WTC11 (cell line): ENCODE measurements around the gene B3GAT3. TPM values are rescaled to one million over a fixed set of nuclear protein-coding genes. Genes with fewer than 3 reads are reported as not detected.
A peak's percentile ranks its signal among the peaks of the same experiment; 100 is the strongest.

Experiments
- ATAC-seq: fragments of 200-7000 bp; cut with Tn5 transposase; 2 replicates; pipeline ENCODE4 v1.10.0; 2021; ENCODE audit warnings: mild to moderate bottlenecking, moderate library complexity
- CTCF ChIA-PET: fragments of 300-600 bp; sonication (Branson Sonifier 250); formaldehyde crosslinking; loops from one replicate; lab custom pipeline; 2021; ENCODE audit warnings: antibody characterized with exemption; lab: Charles Lee
- POLR2A ChIA-PET: fragments of 350-600 bp; sonication (Branson Sonifier 250); formaldehyde crosslinking; loops from one replicate; lab custom pipeline; 2021; ENCODE audit warnings: antibody characterized with exemption; lab: Charles Lee
- DNase-seq: peaks from one replicate; pipeline ENCODE4 v3.0.0; 2021; ENCODE audit warnings: low spot score
- H3K27ac Mint-ChIP-seq: 2 replicates; pipeline ENCODE4 v1.8.0; 2021; ENCODE audit warnings: mixed read lengths
- H3K27me3 Mint-ChIP-seq: 2 replicates; pipeline ENCODE4 v1.8.0; 2021; ENCODE audit warnings: low read depth, mild to moderate bottlenecking, moderate library complexity, mixed read lengths
- H3K36me3 Mint-ChIP-seq: 2 replicates; pipeline ENCODE4 v1.8.0; 2021; ENCODE audit warnings: mixed read lengths
- H3K4me1 Mint-ChIP-seq: 2 replicates; pipeline ENCODE4 v1.8.0; 2022; ENCODE audit warnings: mixed read lengths
- H3K4me3 Mint-ChIP-seq: 2 replicates; pipeline ENCODE4 v1.8.0; 2021; ENCODE audit warnings: mild to moderate bottlenecking, moderate library complexity, mixed read lengths
- H3K9me3 Mint-ChIP-seq: 2 replicates; pipeline ENCODE4 v1.8.0; 2021; ENCODE audit warnings: mixed read lengths
- AFF4 ChIP-seq: sonication (generic); formaldehyde crosslinking; IDR thresholded peaks from 2 replicates; pipeline ENCODE4 v1.8.1; 2023; ENCODE audit warnings: mild to moderate bottlenecking, missing genetic modification reagents, borderline replicate concordance
- ATF2 ChIP-seq: sonication (generic); formaldehyde crosslinking; IDR thresholded peaks from 2 replicates; pipeline ENCODE4 v1.8.1; 2022; ENCODE audit warnings: low read depth, missing genetic modification reagents, borderline replicate concordance
- CDX4 ChIP-seq: fragments of 250-450 bp; sonication (Bioruptor Pico); IDR thresholded peaks from 2 replicates; pipeline ENCODE4 v1.9.0; 2021; ENCODE audit warnings: moderate library complexity, mild to moderate bottlenecking, inconsistent platforms, borderline replicate concordance
- E2F1 ChIP-seq: sonication (generic); formaldehyde crosslinking; IDR thresholded peaks from 2 replicates; pipeline ENCODE4 v1.8.0; 2022; ENCODE audit warnings: mild to moderate bottlenecking, missing genetic modification reagents
- ERG ChIP-seq: fragments of 250-450 bp; sonication (Bioruptor Pico); IDR thresholded peaks from 2 replicates; pipeline ENCODE4 v1.8.0; 2021; ENCODE audit warnings: mild to moderate bottlenecking
- JUN ChIP-seq: sonication (generic); formaldehyde crosslinking; IDR thresholded peaks from 2 replicates; pipeline ENCODE4 v1.8.0; 2023; ENCODE audit warnings: mild to moderate bottlenecking, missing genetic modification reagents
- MXD4 ChIP-seq: fragments of 250-450 bp; sonication (Bioruptor Pico); IDR thresholded peaks from 2 replicates; pipeline ENCODE4 v1.8.0; 2021; ENCODE audit warnings: mild to moderate bottlenecking, moderate library complexity, borderline replicate concordance
- NFATC4 ChIP-seq: fragments of 250-450 bp; sonication (Bioruptor Pico); IDR thresholded peaks from 2 replicates; pipeline ENCODE4 v1.9.0; 2021; ENCODE audit warnings: mild to moderate bottlenecking
- OVOL2 ChIP-seq: fragments of 250-450 bp; sonication (Bioruptor Pico); IDR thresholded peaks from 2 replicates; pipeline ENCODE4 v1.9.0; 2021; ENCODE audit warnings: mild to moderate bottlenecking, borderline replicate concordance
- RELA ChIP-seq: sonication (generic); formaldehyde crosslinking; IDR thresholded peaks from 2 replicates; pipeline ENCODE4 v1.8.1; 2022; ENCODE audit warnings: missing genetic modification reagents, mild to moderate bottlenecking, borderline replicate concordance
- TEAD4 ChIP-seq: sonication (generic); formaldehyde crosslinking; IDR thresholded peaks from 2 replicates; pipeline ENCODE4 v1.8.0; 2022; ENCODE audit warnings: mild to moderate bottlenecking, missing genetic modification reagents
- ZBTB21 ChIP-seq: sonication (generic); formaldehyde crosslinking; IDR thresholded peaks from 2 replicates; pipeline ENCODE4 v1.8.1; 2023; ENCODE audit warnings: mild to moderate bottlenecking, missing genetic modification reagents, borderline replicate concordance
- ZNF396 ChIP-seq: fragments of 250-450 bp; sonication (Bioruptor Pico); IDR thresholded peaks from 2 replicates; pipeline ENCODE4 v1.8.0; 2021; ENCODE audit warnings: mild to moderate bottlenecking, moderate library complexity, borderline replicate concordance
- ZNF425 ChIP-seq: fragments of 250-450 bp; sonication (Bioruptor Pico); conservative IDR thresholded peaks from 2 replicates; pipeline ENCODE4 v1.9.0; 2021; ENCODE audit warnings: mild to moderate bottlenecking
- total RNA-seq: library from RNA; stranded (reverse); gene quantifications from 3 replicates; pipeline ENCODE4 v1.2.3, GENCODE V29; 2021

Gene B3GAT3
- total RNA-seq, 1 experiment from 2014 or later: 43.9 TPM

- TF ChIP-seq ZNF425: no peak
- no peak for TF ChIP-seq NFATC4 (CRISPR knock-in tag)
- TF ChIP-seq JUN: no peak
- no peak for TF ChIP-seq ZNF396
- no peak for TF ChIP-seq ZBTB21
- TF ChIP-seq ERG (CRISPR knock-in tag): no peak
- TF ChIP-seq TEAD4 (CRISPR knock-in tag): no peak
- no peak for TF ChIP-seq E2F1 (CRISPR knock-in tag)
- TF ChIP-seq MXD4 (CRISPR knock-in tag): no peak
- TF ChIP-seq AFF4: no peak
- no peak for TF ChIP-seq ATF2 (CRISPR knock-in tag)
- TF ChIP-seq OVOL2 (CRISPR knock-in tag): no peak
Measured at GRCh38 chr11:62614275-62614674, 7.5 kb downstream of the B3GAT3 start (continued).

GRCh38 chr11:62613291-62613778 lies 8.5 kb downstream of the B3GAT3 start:
- H3K9me3 Mint-ChIP-seq: no peaks in the 10 kb centered on the region
- TF ChIP-seq RELA (CRISPR knock-in tag) (0 out of 2 replicates have a peak, but pooled peaks have one; percentile 35), CDX4 (CRISPR knock-in tag) (no peak)
- TF ChIP-seq, all 79 proteins: peak for 1
- peak overlapping the region; percentile 27; the same call in 1 of the 2 replicates for H3K4me3 Mint-ChIP-seq
- H3K27ac Mint-ChIP-seq: no peak overlapping the region
- H3K4me1 Mint-ChIP-seq: peaks cover 24% of the 10 kb centered on the region
- DNase-seq (no peak), ATAC-seq (no peak)
- CTCF ChIA-PET: interaction anchor here (0.7 to 3.0 kb wide), 4 partner anchors 8 to 58 kb away, joined by 5 to 51 read pairs (median 24); partner anchors contain the start of genes B3GAT3, LBHD1, MTA2 and TUT1
- no peaks in the 10 kb centered on the region for H3K36me3 Mint-ChIP-seq
- H3K27me3 Mint-ChIP-seq: peaks cover 9% of the 10 kb centered on the region; the same call in 1 of the 2 replicates
- POLR2A ChIA-PET: interaction anchor here (1.4 to 3.7 kb wide), 2 partner anchors 8 to 22 kb away, joined by 8 to 21 read pairs; partner anchors contain the start of genes B3GAT3 and TUT1
